KOPT-K1 (cell line): ENCODE measurements around the gene SLC24A3.

Experiments
- H3K27ac ChIP-seq: fragments of 200-600 bp; sonication (generic); 2 replicates; pipeline ENCODE4 v1.5.1; 2016; ENCODE audit warnings: antibody characterized with exemption, mild to moderate bottlenecking, low read depth, low read length; ENCODE audit not compliant: poor library complexity, severe bottlenecking
- H3K36me3 ChIP-seq: fragments of 200-600 bp; sonication (generic); 2 replicates; pipeline ENCODE4 v1.5.1; 2017; ENCODE audit warnings: antibody characterized with exemption, mild to moderate bottlenecking, low read length, moderate library complexity; ENCODE audit not compliant: insufficient read depth
- H3K9me3 ChIP-seq: fragments of 200-600 bp; sonication (generic); 2 replicates; pipeline ENCODE4 v1.5.1; 2017; ENCODE audit warnings: antibody characterized with exemption, low read length, mild to moderate bottlenecking; ENCODE audit not compliant: insufficient read depth, poor library complexity, severe bottlenecking

SLC24A3 gene

DNA sequence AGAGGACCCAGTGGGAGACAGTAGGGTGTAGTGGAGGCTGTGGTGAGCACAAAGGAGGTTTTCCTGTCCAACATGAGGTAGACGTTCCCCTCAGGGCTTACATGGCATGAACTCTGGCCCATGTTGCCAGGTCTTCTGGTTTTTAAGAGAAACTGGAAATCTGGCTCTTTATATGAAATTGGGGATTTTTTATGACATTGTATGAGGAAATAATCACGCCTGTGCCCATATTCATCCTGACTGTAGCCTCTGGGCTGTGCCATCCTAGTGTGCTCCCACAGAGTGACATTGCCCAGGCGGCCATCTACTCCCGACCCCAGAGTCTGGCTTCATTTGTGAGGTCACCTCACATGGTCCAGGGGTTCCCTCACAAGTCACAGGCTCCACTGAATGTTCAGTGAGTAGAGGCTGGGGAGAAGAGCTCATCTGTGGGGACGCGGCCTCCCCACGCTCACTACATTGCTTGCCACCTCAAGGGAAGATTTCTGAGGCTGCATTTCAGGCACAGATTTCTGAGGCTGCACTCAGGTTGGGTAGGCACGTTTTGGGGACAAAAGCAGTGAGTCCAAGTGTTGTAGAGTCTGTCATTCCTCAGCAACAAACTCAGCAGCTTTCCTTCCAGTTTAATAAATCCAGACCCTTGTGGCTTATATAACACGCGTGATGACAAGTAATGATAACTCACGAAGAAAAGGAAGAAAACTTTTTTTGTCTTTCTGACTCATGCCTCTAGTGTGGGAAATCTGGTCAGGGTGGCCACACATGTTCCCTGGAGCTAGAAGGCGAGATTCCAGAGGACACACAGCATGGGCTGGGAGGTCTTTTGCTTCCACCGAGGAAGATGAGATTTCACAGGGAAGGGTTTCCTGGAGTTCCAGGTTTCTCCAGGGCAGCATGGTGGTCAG is 41.7 kb downstream of the SLC24A3 start:
- Histone ChIP-seq H3K36me3 (no peaks in the 10 kb centered on the region), H3K9me3 (no peaks in the 10 kb centered on the region), H3K27ac (no peak overlapping the region)

DNA sequence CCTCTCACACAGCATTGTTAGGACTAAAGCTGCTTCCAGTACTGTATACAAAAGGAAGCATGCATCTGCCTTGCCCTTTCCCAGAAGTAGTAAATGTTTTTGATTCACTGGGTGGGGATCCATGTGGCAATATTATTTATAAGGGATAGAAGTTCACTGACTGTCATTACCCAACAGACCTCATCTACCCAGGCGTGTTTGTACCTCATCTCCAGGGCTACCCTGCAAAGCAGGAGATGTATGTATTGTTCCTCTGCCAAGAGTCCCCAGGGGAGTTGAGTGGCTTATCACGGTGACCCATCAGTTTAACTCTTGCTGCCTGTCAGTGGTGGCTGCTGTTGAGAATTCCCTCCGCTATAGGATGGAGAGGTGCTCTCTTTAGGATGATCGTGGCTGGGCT is 42.5 kb downstream of the SLC24A3 start:
- Histone ChIP-seq H3K9me3 (no peaks in the 10 kb centered on the region), H3K36me3 (no peaks in the 10 kb centered on the region), H3K27ac (no peak overlapping the region)

DNA sequence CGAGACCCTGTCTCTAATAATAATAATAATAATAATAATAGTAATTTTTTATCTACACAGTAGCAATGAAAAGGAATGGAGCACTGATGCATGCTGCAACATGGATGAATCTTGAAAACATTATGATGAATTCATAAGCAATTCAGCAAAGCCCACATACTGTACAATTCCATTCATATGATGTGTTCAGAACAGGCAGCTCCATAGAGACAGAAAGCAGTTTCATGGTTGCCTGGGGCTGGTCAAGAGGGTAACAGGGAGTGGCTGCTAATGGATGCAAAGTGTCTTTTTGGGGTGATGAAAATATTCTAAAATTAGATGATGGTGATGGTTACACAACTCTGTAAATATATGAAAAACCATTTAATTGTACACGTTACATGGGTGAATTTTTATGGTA is 43.6 kb downstream of the SLC24A3 start:
- Histone ChIP-seq H3K9me3 (no peaks in the 10 kb centered on the region), H3K27ac (no peak overlapping the region), H3K36me3 (no peaks in the 10 kb centered on the region)

DNA sequence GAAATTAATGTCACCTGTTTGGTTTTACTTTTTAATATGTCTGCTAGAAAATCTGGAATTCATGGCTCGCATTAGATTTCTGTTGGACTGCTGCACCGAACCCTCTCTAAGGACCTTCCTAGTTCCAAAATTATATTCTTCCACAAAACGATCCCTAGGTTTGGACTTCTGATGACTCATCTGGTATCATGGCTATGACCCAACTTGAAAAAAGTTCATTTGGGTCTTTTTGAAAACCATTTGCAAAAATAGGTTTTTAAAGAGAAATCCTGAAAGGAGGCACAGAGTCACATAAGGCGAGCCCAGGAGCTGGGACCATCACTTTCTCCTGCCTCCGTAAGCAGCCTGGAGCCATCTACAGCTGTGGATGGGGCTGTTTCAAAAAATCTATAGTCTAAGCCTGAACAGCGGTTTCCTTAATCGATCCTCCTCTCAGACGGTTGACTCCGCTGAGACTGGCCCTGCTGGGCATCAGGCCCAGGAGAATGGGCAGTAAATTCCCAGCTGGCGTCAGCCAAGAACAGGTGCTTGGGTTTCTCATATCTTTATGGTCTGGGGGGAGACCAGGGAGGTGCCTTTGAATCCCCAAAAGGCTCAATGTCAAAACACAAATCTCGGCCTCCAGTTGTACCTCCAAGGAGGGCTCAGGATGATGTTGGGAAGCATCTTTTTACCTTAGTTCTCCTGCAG is 44.6 kb downstream of the SLC24A3 start:
- H3K27ac ChIP-seq = no peak overlapping the region
- H3K36me3 ChIP-seq = no peaks in the 10 kb centered on the region
- no peaks in the 10 kb centered on the region for H3K9me3 ChIP-seq

DNA sequence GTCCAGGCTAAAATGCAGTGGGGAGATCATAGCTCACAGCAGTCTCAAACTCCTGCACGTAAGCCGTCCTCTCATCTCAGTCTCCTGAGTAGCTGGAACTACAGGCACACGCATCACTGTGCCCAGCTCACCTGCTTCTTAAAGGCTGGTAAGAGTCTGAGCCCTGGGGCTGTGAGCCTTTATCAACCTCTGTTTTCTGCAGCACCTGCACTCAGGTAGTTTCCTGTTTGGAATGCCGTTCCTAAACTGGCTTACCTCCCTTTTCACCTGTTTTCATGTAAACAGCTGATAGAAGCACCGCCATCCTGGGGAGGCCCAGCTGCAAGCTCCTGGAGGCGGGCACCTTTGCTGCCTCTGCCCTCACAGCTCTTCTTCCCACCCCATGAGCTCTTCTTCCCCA is 45.4 kb downstream of the SLC24A3 start:
- no peak overlapping the region for H3K27ac ChIP-seq
- no peaks in the 10 kb centered on the region for H3K36me3 ChIP-seq
- H3K9me3 ChIP-seq = no peaks in the 10 kb centered on the region

DNA sequence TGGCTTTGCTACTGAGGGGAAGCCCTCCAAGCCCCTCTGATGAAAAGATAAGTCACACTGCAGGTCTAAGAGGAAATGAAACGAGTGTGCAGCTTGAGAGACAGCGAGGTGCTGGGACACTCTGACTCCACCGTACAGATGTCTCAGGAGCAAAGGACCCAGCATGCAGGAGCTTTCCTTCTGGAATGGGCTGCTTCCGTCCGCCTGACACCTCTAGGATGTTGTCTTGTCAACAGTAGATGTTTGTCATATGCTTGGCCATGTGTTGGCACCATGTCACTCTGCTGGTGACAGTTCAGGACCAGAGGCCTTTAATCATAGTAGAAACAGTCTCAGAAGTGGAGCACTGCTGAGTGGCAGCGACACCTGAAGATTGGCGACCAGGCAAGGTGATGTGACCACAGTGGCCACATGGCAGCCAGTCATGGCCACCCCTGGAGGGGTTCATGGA is 46.7 kb downstream of the SLC24A3 start:
- H3K9me3 ChIP-seq = no peaks in the 10 kb centered on the region
- no peak overlapping the region for H3K27ac ChIP-seq
- H3K36me3 ChIP-seq = no peaks in the 10 kb centered on the region

DNA sequence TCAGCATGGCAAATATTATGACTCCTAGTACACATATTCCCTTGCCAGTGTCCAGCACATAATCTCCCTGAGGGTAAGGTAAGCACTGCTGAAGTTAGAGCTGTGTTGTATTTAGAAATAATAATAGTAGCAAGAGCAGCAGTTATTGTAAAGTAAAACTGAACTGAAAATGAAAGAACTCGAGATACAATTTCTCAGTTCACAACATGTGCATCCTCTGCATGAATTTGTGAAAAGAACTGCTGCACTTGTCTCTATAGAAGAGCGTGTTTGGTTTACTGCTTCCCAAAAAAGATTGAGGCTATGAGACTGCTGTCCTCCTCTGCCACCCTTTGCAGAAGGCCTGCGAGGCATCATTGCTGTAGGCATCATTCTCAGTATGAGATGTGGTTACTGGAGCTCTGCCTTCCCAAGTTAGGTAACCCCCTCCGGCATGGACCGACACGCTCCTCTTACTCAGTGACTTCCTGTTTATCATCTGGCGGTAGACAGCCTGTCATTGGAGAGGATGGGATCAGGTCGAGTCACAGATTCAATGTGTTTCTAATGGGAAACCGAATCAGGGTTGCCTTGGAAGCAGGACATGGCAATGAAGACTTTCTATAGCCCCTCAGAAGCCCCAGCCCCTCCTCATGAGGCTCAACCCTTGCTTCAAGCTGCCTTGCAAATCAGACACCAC is 48.1 kb downstream of the SLC24A3 start:
- Histone ChIP-seq H3K27ac (no peak overlapping the region), H3K36me3 (no peaks in the 10 kb centered on the region), H3K9me3 (no peaks in the 10 kb centered on the region)

DNA sequence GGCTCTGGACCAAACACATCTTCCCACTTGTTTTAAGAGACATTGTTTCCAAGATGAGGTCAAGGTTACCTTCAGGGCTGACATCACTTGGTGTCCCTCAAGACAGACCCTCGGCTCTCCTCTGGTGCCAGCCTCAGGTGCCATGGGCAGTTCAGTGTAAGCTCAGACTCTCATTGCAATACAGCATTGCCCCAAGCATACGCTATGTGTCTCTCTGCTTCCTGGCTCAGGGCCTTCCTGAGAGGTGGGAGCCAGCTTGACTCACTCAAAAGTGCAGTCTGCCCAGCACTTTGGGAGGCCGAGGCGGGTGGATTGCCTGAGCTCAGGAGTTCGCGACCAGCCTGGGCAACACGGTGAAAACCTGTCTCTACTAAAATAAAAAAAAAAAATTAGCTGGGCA is 51.7 kb downstream of the SLC24A3 start:
- Histone ChIP-seq H3K36me3 (no peaks in the 10 kb centered on the region), H3K27ac (no peak overlapping the region), H3K9me3 (no peaks in the 10 kb centered on the region)

DNA sequence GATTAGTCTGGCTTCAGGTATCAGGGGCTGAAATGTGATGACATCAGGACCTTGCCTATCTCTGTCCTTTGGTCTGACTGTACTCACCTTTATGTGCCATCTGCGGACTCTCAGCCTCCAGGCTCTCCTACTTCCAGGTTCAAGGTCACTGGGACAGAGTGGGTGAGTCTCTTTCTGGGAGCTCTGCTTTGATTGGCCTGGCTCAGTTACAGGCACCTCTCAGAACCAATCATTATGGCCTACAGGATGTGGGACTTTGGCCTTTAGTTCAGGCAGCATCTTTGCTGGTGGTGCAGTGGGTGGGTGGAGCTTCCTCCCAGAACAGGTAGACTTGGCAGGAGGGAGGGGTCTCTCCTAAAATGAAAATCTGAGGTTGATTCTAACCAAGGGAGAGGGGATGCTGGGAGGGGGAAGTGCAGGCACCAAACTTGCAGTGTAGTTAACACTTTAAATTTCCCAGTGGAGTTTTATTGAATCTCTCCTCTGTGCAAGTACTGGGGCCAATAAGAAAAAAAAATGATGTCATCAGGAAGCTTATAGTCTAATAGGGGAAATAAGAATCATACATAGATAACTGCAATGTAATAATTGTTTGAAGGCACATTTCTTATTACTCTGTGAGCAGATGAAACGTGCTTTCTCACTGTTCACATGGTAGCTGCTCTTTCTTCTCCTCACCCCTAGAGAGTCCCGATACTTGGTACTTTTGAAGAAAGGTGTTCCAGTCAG is 53.4 kb downstream of the SLC24A3 start:
- H3K27ac ChIP-seq = no peak overlapping the region
- no peaks in the 10 kb centered on the region for H3K36me3 ChIP-seq
- H3K9me3 ChIP-seq = no peaks in the 10 kb centered on the region

DNA sequence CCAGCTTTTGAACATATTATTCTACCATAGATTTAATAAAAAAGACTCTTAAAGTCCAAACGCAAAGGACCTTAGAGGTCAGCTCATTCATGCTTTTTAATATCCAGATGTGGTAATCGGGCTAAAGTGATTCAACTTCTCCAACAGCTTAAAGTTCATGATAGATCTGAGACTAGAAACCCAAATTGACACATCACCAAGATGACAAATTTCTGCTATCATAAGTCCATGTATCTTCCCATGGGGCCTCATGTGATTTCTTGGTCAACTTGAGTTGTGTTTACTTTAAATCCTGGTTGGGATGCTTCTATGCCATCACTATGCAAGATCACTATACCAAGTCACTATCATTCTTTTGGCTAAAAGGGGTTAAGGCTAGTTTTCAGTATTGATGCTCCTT is 56.0 kb downstream of the SLC24A3 start:
- H3K36me3 ChIP-seq = no peaks in the 10 kb centered on the region
- no peaks in the 10 kb centered on the region for H3K9me3 ChIP-seq
- H3K27ac ChIP-seq = no peak overlapping the region

DNA sequence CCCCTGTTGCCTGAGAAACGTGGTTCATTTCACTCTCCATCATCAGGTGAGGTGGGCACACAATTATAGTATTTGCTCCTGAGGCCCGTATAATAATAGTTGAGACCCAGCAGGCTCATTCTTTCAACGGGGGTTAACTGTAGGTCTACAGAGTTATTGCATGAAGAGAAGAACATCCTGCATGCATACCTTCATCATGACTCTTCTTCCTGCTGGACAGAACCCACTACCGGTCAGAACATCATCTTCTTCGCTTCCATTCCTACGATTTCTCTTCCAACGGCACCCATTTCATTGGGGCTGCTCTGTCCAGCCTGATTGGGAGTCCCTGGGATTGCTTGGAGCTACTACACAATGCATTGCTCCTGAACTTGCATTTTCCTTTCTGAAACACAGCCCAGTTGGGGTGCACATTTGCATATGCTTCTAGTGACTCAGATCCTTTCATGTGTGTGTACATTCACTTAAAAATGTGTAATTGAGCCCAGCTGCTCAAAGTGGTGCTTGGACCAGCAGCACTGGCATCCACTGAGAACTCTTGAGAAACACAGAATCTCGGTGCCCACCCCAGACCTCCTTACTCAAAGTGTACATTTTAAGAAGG is 57.4 kb downstream of the SLC24A3 start:
- H3K27ac ChIP-seq = no peak overlapping the region
- no peaks in the 10 kb centered on the region for H3K9me3 ChIP-seq
- H3K36me3 ChIP-seq = no peaks in the 10 kb centered on the region

DNA sequence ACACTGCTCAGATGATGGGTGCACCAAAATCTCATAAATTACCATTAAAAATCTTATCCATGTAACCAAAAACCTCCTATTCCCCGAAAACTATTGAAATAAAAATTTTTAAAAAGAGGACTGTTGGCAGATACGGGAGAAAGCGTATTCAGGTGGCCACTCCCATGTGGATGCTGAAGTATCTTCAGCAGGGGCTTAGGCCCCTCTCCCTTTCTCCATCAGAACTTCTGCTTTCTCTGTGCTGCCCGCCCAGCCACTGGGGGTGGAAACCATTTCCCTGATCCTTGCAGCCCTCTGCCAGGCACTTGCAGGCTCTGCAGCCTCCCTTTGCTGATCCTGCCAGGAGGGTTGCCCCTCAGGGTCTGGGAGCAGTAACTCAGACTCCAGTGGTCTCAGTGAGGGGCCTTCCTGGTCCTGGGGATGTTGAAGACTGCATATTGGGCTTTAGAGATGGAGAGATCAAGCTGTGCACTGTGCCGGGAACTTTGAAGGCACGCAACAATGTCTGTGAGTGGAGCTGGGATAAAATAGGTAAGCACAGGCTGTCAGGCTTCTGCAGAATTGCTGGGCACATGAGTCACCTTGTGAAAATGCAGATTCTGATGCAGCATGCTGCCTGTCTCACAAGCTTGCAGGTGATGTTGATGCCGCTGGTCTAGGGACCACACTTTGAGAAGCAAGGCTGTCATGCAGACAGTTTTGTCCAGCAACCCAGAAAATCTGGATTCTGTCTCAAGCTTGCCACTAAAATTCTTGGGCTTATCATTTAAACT is 59.6 kb downstream of the SLC24A3 start:
- no peaks in the 10 kb centered on the region for H3K9me3 ChIP-seq
- H3K27ac ChIP-seq = no peak overlapping the region

DNA sequence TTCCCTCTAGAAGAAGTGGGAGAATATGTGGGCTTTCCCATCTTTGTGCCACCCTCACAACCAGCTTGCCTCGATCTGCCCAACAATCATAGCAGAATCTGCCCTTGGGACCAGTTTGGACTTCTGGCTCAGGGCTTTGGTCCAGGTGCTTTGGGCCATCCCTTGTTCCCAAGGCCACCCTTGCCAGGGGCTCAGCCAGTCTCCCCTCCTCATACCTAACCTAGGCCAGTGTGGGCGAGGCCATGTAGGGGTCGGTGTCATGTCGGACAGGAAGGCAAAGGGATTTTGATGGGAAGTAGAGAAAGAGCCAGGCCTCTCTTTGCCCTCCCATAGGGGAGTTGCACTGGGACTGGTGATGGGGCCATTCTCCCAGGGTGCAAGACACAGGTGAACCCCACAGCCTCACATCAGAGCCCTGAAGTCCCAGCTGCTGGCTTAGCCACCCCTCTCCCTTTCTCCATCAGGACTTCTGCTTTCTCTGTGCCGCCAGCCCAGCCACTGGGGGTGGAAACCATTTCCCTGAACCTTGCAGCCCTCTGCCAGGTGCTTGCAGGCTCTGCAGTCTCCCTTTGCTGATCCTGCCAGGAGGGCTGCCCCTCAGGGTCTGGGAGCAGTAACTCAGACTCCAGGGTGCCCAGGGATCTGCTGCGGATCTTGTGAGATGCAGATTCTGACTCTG is 60.7 kb downstream of the SLC24A3 start:
- no peak overlapping the region for H3K27ac ChIP-seq
- no peaks in the 10 kb centered on the region for H3K36me3 ChIP-seq
- H3K9me3 ChIP-seq = no peaks in the 10 kb centered on the region

More for the DNA sequence above, 59.6 kb downstream of the SLC24A3 start:
- H3K36me3 ChIP-seq = no peaks in the 10 kb centered on the region
